GM21381 (cell line): ENCODE measurements around the gene HLA-A.

Source experiments
- ATAC-seq: cut with Tn5 transposase; IDR thresholded peaks from one replicate; pipeline ENCODE4 v1.9.1; 2021; ENCODE audit warnings: mild to moderate bottlenecking, moderate library complexity; ENCODE audit not compliant: unreplicated experiment

HLA-A gene

GRCh38 chr6:29933955-29934354 lies 8.4 kb upstream of the HLA-A start:
- ATAC-seq = no peak

GRCh38 chr6:29935273-29935955 lies 6.9 kb upstream of the HLA-A start:
- ATAC-seq = no peak

DNA sequence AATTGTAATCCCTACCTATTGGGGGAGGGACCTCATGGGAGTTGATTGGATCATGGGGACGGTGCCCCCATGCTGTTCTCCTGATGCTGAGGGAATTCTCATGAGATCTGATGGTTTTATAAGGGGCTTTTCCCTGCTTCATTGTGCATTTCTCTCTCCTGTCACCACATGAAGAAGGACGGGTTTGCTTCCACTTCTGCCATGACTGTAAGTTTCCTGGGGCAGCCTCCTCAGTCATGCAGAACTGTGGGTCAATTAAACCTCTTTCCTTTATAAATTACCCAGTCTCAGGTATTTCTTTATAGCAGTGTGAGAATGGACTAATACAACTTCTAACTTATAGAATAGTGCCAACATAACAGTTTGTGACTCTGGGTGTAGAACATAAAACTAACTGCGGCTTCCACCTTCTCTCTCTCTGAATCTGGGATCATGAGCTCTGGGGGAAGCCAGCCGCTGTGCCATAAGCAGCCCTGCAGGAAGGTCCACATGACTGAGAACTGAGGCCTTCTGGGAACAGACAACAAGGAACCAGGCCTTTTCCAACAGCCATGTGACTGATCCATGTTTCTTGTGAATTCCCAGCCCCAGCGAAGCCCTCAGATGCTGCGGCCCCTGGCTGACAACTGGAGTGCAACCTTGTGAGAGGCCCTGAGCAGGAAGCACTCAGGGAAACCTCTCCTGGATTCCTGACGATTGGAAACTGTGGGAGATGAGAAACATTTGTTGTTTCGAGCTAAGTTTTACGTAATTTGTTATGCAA lies 3.4 kb upstream of the HLA-A start:
- ATAC-seq = no peak

GRCh38 chr6:29941016-29941415 lies 1.3 kb upstream of the HLA-A start:
- no peak for ATAC-seq

DNA sequence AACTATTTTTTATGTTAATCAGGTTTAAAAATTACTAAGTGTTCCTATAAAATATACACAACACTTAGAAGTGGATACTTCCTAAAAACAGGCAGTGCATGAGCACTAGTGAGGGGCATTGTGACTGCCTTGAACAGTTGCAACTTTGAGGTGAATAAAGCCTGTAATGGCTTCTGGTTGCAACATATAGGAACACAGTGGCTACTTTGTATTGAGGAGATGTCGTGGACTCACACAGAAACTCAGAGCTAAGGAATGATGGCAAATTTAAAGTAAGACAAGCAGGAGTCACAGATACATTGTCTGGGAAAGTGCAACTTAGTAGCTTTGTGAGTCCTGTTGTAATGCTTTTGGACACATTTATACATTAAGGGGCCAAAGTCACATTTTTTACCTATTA lies 861 bp upstream of the HLA-A start:
- ATAC-seq = no peak

DNA sequence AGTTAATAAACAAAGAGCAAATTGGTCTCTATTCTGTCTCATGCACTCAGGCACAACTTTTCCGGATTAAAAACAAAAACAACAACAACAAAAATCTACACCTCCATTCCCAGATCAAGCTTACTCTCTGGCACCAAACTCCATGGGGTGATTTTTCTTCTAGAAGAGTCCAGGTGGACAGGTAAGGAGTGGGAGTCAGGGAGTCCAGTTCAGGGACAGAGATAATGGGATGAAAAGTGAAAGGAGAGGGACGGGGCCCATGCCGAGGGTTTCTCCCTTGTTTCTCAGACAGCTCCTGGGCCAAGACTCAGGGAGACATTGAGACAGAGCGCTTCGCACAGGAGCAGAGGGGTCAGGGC lies 437 bp upstream of the HLA-A start:
- ATAC-seq = peak; percentile 15

GRCh38 chr6:29943053-29943966 lies 978 bp downstream of the HLA-A start:
- ATAC-seq = peak; percentile 14

DNA sequence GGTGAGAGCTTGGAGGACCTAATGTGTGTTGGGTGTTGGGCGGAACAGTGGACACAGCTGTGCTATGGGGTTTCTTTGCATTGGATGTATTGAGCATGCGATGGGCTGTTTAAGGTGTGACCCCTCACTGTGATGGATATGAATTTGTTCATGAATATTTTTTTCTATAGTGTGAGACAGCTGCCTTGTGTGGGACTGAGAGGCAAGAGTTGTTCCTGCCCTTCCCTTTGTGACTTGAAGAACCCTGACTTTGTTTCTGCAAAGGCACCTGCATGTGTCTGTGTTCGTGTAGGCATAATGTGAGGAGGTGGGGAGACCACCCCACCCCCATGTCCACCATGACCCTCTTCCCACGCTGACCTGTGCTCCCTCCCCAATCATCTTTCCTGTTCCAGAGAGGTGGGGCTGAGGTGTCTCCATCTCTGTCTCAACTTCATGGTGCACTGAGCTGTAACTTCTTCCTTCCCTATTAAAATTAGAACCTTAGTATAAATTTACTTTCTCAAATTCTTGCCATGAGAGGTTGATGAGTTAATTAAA lies 3.0 kb downstream of the HLA-A start:
- ATAC-seq = no peak

DNA sequence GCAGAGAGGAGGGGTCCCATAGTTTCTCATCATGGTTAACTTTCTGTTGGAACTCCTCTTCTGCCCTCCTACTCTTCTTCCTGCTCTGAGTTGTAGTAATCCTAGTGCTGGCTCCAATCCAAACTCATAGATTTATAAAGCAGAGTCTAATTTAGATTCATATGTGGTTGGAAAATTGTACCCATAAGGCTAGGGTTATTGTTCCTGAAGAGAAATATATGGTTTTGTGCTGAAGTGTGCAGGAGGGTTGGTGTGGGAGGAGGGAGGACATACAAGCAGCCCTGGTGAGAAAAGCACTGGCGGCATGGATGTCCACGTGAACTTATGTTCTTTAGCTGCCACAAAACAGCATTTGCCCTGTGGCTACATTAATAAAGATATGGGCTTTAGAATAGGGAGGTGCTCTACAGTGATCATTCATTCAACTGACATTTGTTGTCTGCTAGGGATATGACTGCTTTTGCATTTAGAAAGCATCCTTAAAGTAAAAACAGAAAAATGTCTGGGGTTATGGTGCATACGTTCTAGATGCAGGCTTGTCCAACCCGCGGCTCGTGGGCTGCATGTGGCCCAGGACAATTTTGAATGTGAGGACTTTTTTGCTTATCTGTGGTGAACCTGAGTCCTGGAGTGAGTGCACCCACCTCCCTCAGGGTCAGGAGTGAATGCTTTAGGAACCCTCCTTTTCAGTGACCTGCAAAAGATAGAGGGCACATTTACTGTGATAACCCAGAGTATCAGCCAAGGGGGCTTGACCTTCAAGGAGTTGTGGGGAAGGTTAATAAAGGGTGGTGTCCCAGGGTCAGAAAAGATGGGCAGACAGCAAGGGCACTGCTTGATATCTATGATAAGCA lies 4.1 kb downstream of the HLA-A start:
- ATAC-seq = no peak

DNA sequence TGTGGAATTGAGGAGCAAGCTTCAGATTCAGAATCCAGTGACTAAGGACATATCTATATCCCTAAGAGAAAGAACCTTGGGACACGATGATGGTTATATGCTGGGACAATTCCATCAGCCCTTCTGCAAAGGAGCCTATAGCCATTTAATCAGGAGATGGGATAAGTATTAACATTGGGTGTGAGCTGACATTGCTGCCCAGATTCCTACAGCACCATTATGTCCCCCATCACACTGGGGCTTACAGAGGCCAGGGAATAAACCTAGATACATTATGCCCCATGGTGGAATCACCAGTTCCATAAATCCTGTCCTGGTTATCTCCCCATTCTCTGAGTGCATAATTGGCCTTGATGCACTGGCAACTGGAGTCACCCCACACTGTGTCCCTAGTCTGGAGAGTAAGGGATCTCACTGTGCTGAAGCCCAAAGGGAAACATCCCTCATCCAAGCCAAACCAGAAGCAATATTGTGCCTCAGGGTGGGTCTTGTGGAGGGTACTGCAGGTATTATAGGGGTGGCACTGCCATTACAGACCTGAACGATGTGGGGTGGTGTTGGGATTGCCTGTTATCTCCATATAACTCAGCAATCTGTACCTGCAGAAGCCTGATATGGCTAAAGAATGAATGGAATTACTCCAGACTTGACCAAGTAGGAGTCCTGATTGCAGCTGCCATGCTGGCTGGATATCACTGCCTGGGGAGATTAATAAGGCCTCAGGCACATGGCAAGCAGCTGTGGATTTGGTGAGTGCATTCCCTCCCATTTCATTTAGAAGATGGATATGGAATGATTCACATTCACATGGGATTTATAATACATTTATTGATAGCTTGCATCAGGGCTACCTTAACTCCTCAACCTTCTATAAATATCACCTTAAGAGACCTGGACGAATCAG lies 5.0 kb downstream of the HLA-A start:
- ATAC-seq = no peak

DNA sequence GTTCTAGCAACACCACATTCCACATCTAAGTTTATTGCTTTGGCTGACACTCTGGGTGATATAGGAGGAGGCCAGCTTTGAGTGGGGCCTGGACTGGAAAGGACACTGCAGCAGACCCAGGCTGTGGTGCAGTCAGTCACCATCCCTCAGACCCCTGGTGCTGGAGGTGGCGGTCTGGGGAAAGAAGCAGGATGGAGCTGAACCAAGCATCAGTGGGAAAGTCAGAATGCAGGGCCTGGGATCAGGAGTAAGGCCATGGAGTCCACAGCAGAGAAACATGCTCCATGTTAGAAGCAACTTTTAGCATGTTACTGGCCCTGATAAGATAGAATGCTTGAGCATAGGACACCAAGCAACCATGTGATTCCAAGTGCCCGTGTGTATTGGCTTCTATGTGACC lies 5.9 kb downstream of the HLA-A start:
- no peak for ATAC-seq

DNA sequence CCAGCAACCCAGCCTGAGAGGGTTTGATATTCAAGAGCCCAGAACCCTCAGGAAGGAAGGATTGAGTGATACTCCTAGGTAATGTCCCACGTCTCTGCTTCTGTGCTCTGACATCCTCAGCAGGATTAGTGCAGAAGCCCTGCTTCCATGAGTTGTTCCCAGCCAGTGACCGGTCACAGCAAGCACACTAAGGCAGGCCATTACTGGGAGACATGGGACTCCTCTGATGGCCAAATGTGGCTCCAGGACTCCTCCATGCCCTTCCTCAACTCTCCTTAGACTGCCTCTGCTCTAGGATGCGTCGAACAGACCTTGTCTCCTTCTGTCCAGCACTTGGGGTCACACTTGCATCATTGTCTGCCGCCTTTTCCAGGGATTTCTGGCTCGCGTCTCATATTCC lies 7.6 kb downstream of the HLA-A start:
- ATAC-seq = no peak

GRCh38 chr6:29951882-29952281 lies 9.6 kb downstream of the HLA-A start:
- ATAC-seq = no peak

- no peak for ATAC-seq
These were observed 10.7 kb downstream of the HLA-A start for GRCh38 chr6:29953001-29953441.

DNA sequence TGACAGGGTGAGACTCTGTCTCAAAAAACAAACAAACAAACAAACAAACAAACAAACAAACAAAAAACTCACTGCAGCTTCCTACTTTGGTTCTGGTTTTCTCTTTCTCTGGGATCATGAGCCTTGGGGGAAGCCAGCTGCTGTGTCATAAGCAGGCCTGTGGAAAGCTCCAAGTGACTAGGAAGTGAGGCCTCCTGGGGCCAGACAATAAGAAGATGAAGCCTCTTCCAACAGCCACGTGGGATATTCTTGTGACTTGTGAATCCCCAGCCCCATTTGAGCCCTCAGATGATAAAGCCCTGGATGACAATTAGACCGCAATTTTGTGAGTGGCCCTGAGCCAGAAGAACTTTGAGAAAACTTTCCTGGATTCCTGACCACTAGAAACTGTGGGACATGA lies 11.4 kb downstream of the HLA-A start:
- ATAC-seq = no peak

DNA sequence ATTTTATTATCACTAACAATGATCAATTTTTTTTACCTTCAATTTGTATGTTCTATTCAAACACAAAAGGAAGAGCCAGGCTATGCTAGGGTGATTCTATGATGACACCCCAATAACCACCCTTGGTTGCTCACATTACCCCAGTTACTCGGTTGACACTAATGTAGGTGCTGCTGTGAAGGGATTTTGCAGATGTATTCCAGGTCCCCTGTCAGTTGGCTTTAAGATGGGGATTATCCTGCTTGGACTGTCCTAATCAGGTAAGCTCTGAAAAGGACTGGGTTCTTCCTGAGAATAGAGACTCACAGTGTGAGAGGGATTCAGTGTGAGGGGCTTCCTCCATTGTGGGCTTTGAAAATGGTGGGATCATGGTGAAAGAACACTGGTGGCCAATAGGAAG lies 11.9 kb downstream of the HLA-A start:
- no peak for ATAC-seq

DNA sequence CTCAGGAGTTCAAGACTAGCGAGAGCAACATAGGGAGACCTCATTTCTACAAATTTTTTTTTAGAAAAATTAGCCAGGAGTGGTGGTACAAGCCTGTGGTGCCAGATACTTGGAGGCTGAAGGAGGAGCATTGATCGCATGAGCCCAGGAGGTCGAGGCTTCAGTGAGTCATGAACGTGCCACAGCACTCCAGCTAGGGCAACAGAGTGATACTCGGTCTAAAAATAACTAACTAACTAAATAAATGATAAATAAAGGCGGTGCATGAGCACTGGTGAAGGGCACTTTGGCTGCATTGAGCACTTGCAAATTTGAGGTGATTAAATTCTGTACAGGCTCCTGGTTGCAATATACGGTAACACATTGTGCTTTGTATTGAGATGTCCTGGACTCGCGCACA lies 13.5 kb downstream of the HLA-A start:
- no peak for ATAC-seq

- no peak for ATAC-seq
These were observed 14.2 kb downstream of the HLA-A start for GRCh38 chr6:29956518-29956917.

- no peak for ATAC-seq
These were observed 15.7 kb downstream of the HLA-A start for GRCh38 chr6:29958046-29958445.
